IMR-90 (cell line): ENCODE data around the gene SULT1C4. TPM values are rescaled to one million over a fixed set of nuclear protein-coding genes. Genes with fewer than 3 reads are reported as not detected.

Experiments
- ATAC-seq: fragments of 200-7000 bp; cut with Tn5 transposase; 2 replicates; pipeline ENCODE4 v1.9.1; 2020; ENCODE audit warnings: low read depth, mild to moderate bottlenecking, moderate library complexity
- BruUV-seq: library from RNA; stranded (reverse); fragments of 400-500 nt; replicated peaks from 2 replicates; lab custom pipeline; 2021; lab: Mats Ljungman, UMichigan
- CTCF ChIA-PET: fragments of 300-600 bp; formaldehyde crosslinking; extraction: SDS; loops from one replicate; lab custom pipeline; 2021; ENCODE audit warnings: antibody characterized with exemption; lab: Yijun Ruan, JAX
- POLR2A ChIA-PET: fragments of 300-600 bp; sonication (Branson Sonifier 250); formaldehyde crosslinking; loops from one replicate; lab custom pipeline; 2022; ENCODE audit warnings: antibody characterized with exemption; ENCODE audit not compliant: unreplicated experiment; lab: Charles Lee
- DNase-seq: peaks from one replicate; pipeline ENCODE4 v3.0.0; 2013
- H2AFZ ChIP-seq: replicated peaks from 2 replicates; pipeline ENCODE3; 2013; ENCODE audit warnings: low read length, mild to moderate bottlenecking; ENCODE audit not compliant: poor library complexity
- H2AK5ac ChIP-seq: 2 replicates; pipeline ENCODE4 v1.6.1; 2013; ENCODE audit warnings: low read depth, low read length, inconsistent platforms
- H2AK9ac ChIP-seq: replicated peaks from 2 replicates; pipeline ENCODE3; 2013; ENCODE audit warnings: mild to moderate bottlenecking, low read depth, low read length, moderate library complexity; ENCODE audit not compliant: poor library complexity
- H2BK120ac ChIP-seq: 2 replicates; pipeline ENCODE4 v1.6.1; 2013; ENCODE audit warnings: low read depth, low read length, inconsistent platforms
- H2BK15ac ChIP-seq: 3 replicates; pipeline ENCODE4 v1.6.1; 2013; ENCODE audit warnings: low read depth, low read length, inconsistent platforms
- H2BK20ac ChIP-seq: 2 replicates; pipeline ENCODE4 v1.6.1; 2013; ENCODE audit warnings: low read depth, mild to moderate bottlenecking, inconsistent platforms, low read length, moderate library complexity
- H2BK5ac ChIP-seq: 2 replicates; pipeline ENCODE4 v1.6.1; 2013; ENCODE audit warnings: mild to moderate bottlenecking, low read depth, low read length, inconsistent platforms; ENCODE audit not compliant: poor library complexity, severe bottlenecking
- H3K14ac ChIP-seq: replicated peaks from 2 replicates; pipeline ENCODE4 v1.6.1; 2013; ENCODE audit warnings: low read depth, low read length, inconsistent platforms
- H3K18ac ChIP-seq: 2 replicates; pipeline ENCODE4 v1.6.1; 2013; ENCODE audit warnings: low read depth, low read length, control low read depth
- H3K23ac ChIP-seq: 2 replicates; pipeline ENCODE4 v1.6.1; 2013; ENCODE audit warnings: low read depth, low read length, inconsistent platforms
- H3K27ac ChIP-seq: 2 replicates; pipeline ENCODE4 v1.5.1; 2013; ENCODE audit warnings: mild to moderate bottlenecking, control low read depth, low read length; ENCODE audit not compliant: insufficient read depth
- H3K27me3 ChIP-seq: 2 replicates; pipeline ENCODE4 v1.6.1; 2013; ENCODE audit warnings: low read length; ENCODE audit not compliant: control insufficient read depth, insufficient read depth
- H3K36me3 ChIP-seq: 2 replicates; pipeline ENCODE4 v1.6.1; 2013; ENCODE audit warnings: low read length, mixed read lengths; ENCODE audit not compliant: control insufficient read depth, insufficient read depth
- H3K4ac ChIP-seq: 2 replicates; pipeline ENCODE4 v1.6.1; 2013; ENCODE audit warnings: low read depth, low read length, inconsistent platforms
- H3K4me1 ChIP-seq: 2 replicates; pipeline ENCODE4 v1.6.1; 2013; ENCODE audit warnings: low read length, mixed read lengths; ENCODE audit not compliant: control insufficient read depth, insufficient read depth
- H3K4me2 ChIP-seq: 2 replicates; pipeline ENCODE4 v1.6.1; 2013; ENCODE audit warnings: low read depth, mild to moderate bottlenecking, control low read depth, low read length, moderate library complexity
- H3K4me3 ChIP-seq: 2 replicates; pipeline ENCODE4 v1.5.1; 2013; ENCODE audit warnings: low read depth, mild to moderate bottlenecking, control low read depth, low read length, moderate library complexity; ENCODE audit not compliant: insufficient read depth
- H3K56ac ChIP-seq: 2 replicates; pipeline ENCODE4 v1.6.1; 2013; ENCODE audit warnings: low read length, inconsistent platforms; ENCODE audit not compliant: insufficient read depth; ENCODE audit errors: extremely low read depth
- H3K79me1 ChIP-seq, 2 experiments: 2 replicates each; pipeline ENCODE4 v1.6.1; 2013; ENCODE audit warnings: low read length in 2 of 2, inconsistent platforms in 1 of 2, low read depth in 1 of 2
- H3K9ac ChIP-seq: 2 replicates; pipeline ENCODE4 v1.6.1; 2013; ENCODE audit warnings: low read depth, low read length, control low read depth
- H3K9me1 ChIP-seq: 2 replicates; pipeline ENCODE4 v1.6.1; 2013; ENCODE audit warnings: low read length, inconsistent platforms; ENCODE audit not compliant: insufficient read depth
- H3K9me3 ChIP-seq: 2 replicates; pipeline ENCODE4 v1.6.1; 2013; ENCODE audit warnings: low read length; ENCODE audit not compliant: control insufficient read depth, insufficient read depth
- H4K20me1 ChIP-seq: 2 replicates; pipeline ENCODE4 v1.6.1; 2013; ENCODE audit warnings: low read length, inconsistent platforms; ENCODE audit not compliant: insufficient read depth
- H4K5ac ChIP-seq: 2 replicates; pipeline ENCODE4 v1.6.1; 2013; ENCODE audit warnings: mild to moderate bottlenecking, low read depth, low read length, control low read depth
- H4K8ac ChIP-seq, 2 experiments: 2 replicates each; pipeline ENCODE4 v1.6.1; 2013; ENCODE audit warnings: low read depth in 2 of 2, low read length in 2 of 2, control low read depth in 1 of 2, inconsistent platforms in 1 of 2
- H4K91ac ChIP-seq: 2 replicates; pipeline ENCODE4 v1.6.1; 2013; ENCODE audit warnings: low read depth, low read length, inconsistent platforms; ENCODE audit not compliant: insufficient read depth
- MAFK ChIP-seq: IDR thresholded peaks from 2 replicates; pipeline ENCODE4 v1.6.1; 2012; ENCODE audit warnings: low read depth, low read length, improper control_type of control experiment
- RAD21 ChIP-seq: IDR thresholded peaks from 2 replicates; pipeline ENCODE4 v1.6.1; 2012; ENCODE audit warnings: low read length, improper control_type of control experiment
- WGBS, 2 experiments: methylation state at CpG; one replicate each; pipeline versions ENCODE4 v1.1.5 to v1.1.7; 2013; ENCODE audit warnings: missing lambda C conversion rate in 2 of 2; ENCODE audit not compliant: insufficient read length in 1 of 2; ENCODE audit errors: extremely low coverage in 2 of 2; 5-methylcytosine and 5-hydroxymethylcytosine counted together
- dilution Hi-C: fragments of 300-500 bp; cut with HindIII; formaldehyde crosslinking; loops from one replicate; pipeline ENCODE4 v1.14.3; 2018; ENCODE audit warnings: low sequenced_read_pairs; ENCODE audit not compliant: unreplicated experiment
- in situ Hi-C: fragments of 300-500 bp; cut with MboI; formaldehyde crosslinking; loops from 3 replicates; pipeline ENCODE4 v1.14.3; 2019; ENCODE audit warnings: low sequenced_read_pairs, inconsistent platforms, mixed read lengths
- intact Hi-C: fragments of 100-400 bp; cut with micrococcal nuclease; formaldehyde crosslinking; loops from 2 replicates; pipeline ENCODE4 v1.10.0; 2022
- polyA plus RNA-seq, 3 experiments: library from polyadenylated mRNA; depleted of rRNA; stranded (reverse); fragments of >200 nt; gene quantifications; 2 replicates each; pipeline ENCODE4 v1.2.3, GENCODE V29; 2012; ENCODE audit warnings: low replicate concordance in 1 of 3
- total RNA-seq: library from RNA; depleted of rRNA; stranded (reverse); fragments of >200 nt; gene quantifications from 2 replicates; pipeline ENCODE4 v1.2.3, GENCODE V29; 2012

Gene SULT1C4
- total and polyA plus RNA-seq, 2 of the 4 experiments (the other 2 are of a cell fraction) = 0.36 to 0.50 TPM

DNA sequence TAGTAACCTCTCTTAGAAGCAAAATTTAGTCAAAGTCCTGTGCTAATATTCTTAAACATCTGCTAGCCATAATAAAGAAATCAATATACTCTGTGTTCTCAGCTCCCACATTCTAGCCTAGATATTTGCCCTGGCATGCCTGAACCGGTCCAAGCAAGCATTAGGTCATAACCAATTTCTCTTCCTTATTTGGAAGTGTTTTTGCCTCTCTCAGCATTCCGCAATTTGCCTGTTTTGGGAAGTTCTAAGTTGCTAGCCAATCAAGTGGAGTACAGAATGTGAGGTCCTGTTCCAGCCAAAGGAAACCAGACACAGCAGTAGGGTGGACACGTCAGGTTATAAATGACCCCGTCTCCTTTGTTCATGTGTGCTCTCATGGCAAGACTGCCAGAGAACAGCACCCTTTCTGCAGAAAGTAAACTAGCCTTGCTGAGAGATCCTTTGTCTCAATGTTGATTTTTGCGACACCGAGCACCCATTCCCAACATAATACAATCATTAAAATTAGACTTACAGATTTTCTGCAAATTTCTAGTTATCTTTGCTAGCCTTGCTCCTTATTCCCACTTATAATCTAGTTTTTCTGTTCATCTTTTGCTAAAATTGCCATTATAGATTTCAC is 13.0 kb upstream of the SULT1C4 start:
- H2BK5ac ChIP-seq = peak overlapping the region; percentile 67
- DNase-seq = peak; percentile 36

More for the DNA sequence above, 13.0 kb upstream of the SULT1C4 start:
- Histone ChIP-seq H3K14ac (no peak overlapping the region), H4K8ac (peak overlapping the region in 1 of 2 experiments; percentile 53; a peak in 2 of 4 replicates), H2AFZ (no peak overlapping the region), H4K5ac (peak overlapping the region; percentile 7; the same call in 1 of the 2 replicates), H3K9me1 (peaks cover 7% of the 10 kb centered on the region), H2AK9ac (no peak overlapping the region), H2AK5ac (peak overlapping the region; percentile 7; the same call in 1 of the 2 replicates), H3K23ac (no peak overlapping the region), H3K27me3 (no peaks in the 10 kb centered on the region), H3K9me3 (peaks cover 4% of the 10 kb centered on the region), H3K79me1 (no peaks in the 10 kb centered on the region), H3K18ac (peak overlapping the region; percentile 32; the same call in 1 of the 2 replicates), H3K36me3 (no peaks in the 10 kb centered on the region), H3K4me3 (no peak overlapping the region), H3K56ac (no peak overlapping the region), H3K9ac (no peak overlapping the region), H4K20me1 (no peaks in the 10 kb centered on the region), H3K4ac (peak overlapping the region; percentile 46; the same call in 1 of the 2 replicates), H2BK20ac (peak overlapping the region; percentile 8; the same call in 1 of the 2 replicates), H3K27ac (peak overlapping the region; percentile 14; the same call in 1 of the 2 replicates), H2BK120ac (peak overlapping the region; percentile 5; the same call in 1 of the 2 replicates), H3K4me2 (no peak overlapping the region), H2BK15ac (0 out of 3 replicates have a peak overlapping the region, but pooled peaks have one; percentile 67), H4K91ac (no peak overlapping the region; the same call in 1 of the 2 replicates), H3K4me1 (peaks cover 9% of the 10 kb centered on the region)
- no peak for ATAC-seq
- intact Hi-C loops = no loop called here
- 0 out of 2 replicates have a peak, but pooled peaks have one; percentile 19 for TF ChIP-seq MAFK
- no peak for TF ChIP-seq RAD21
- dilution Hi-C loops = no loop called here
- WGBS, 2 experiments = 86% methylated on average over 2 of the region's 6 CpGs; no CpG with 5 or more reads in 1 of the 2 experiments
- CTCF ChIA-PET = no interaction called here
- BruUV-seq = no TSS peak
- POLR2A ChIA-PET = no interaction called here
- in situ Hi-C loops = no loop called here
